HL-60 (cell line): ENCODE data around the gene DNAH8.

ENCODE experiments used
- GABPA ChIP-seq: IDR thresholded peaks from 2 replicates; pipeline ENCODE4 v1.6.1; 2012; ENCODE audit warnings: low read depth
- POLR2AphosphoS5 ChIP-seq: IDR thresholded peaks from 2 replicates; pipeline ENCODE4 v1.6.1; 2012; ENCODE audit warnings: low read depth
- TF ChIP-seq, protein P1 (sequence below): IDR thresholded peaks from one replicate; pipeline ENCODE4 v1.5.1; 2011; ENCODE audit warnings: low read length, control low read depth, inconsistent platforms; ENCODE audit not compliant: insufficient read depth

DNA sequence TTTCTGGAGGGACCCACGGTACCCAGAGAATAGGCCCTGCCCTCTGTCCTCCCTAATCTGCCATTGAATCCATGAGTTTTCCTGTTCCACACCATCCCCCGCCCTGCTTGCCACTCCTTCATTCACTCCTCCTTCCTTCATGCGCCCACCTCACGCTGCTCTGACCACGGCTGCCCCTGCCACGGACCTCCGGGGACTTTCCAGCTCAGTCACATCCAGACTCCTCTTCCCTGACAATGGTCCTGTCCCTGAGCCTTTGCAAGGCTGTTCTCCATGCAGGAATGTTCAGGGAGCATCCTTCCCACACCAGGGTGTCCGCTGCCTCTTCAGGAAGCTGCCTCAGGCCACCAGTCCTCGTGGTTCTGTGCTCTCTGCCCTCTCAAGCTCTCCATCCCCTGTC is 359.4 kb downstream of the DNAH8 start:
- TF ChIP-seq, protein P1, sequence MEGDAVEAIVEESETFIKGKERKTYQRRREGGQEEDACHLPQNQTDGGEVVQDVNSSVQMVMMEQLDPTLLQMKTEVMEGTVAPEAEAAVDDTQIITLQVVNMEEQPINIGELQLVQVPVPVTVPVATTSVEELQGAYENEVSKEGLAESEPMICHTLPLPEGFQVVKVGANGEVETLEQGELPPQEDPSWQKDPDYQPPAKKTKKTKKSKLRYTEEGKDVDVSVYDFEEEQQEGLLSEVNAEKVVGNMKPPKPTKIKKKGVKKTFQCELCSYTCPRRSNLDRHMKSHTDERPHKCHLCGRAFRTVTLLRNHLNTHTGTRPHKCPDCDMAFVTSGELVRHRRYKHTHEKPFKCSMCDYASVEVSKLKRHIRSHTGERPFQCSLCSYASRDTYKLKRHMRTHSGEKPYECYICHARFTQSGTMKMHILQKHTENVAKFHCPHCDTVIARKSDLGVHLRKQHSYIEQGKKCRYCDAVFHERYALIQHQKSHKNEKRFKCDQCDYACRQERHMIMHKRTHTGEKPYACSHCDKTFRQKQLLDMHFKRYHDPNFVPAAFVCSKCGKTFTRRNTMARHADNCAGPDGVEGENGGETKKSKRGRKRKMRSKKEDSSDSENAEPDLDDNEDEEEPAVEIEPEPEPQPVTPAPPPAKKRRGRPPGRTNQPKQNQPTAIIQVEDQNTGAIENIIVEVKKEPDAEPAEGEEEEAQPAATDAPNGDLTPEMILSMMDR = no peak
- TF ChIP-seq GABPA (no peak), POLR2AphosphoS5 (no peak)
